GM19328 (cell line): ENCODE results near the gene HNF1A.
"Not testable (repeated sequence)": the region's sequence is repeated elsewhere in the genome, so short reads cannot be mapped to it uniquely, and the experiment has no call there.

Source experiments
- ATAC-seq: cut with Tn5 transposase; IDR thresholded peaks from one replicate; pipeline ENCODE4 v1.9.1; 2021; ENCODE audit warnings: mild to moderate bottlenecking, moderate library complexity; ENCODE audit not compliant: unreplicated experiment

HNF1A gene

GRCh38 chr12:121043067-121043466 is 64.7 kb downstream of the HNF1A start:
- no peak for ATAC-seq

DNA sequence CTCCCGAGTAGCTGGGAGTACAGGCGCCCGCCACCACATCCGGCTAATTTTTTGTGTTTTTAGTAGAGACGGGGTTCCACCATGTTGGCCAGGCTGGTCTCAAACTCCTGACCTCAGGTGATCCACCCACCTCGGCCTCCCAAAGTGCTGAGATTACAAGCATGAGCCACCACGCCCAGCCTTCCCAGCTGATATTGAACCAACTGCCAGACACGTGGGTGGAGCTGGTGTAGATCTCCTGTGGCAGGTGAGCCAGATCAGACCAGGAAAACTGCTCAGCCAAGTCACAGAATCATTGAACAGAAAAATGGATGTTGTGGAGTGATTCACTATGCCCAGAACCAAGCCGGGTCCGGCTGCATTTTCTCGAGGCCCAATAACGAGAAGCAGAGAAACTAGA is 69.1 kb downstream of the HNF1A start:
- not testable (repeated sequence) for ATAC-seq

DNA sequence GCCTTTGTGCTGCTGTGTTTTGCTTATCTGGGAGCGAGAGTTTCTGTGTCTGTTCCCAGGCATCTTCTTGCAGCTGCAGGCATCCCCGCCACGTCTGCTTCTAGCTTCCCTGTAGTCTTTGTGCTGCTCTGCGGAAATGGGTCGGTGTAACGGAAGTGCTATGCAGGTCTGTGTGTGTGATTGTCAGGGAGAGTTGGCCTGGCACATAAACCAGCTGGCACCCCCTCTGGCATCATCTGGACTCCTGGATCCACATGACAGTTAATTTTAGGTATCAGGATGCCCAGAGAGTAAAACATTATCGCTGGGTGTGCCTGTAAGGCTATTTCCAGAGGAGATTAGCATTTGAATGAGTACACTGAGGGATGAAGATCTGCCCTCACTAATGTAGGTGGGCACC is 70.1 kb downstream of the HNF1A start:
- no peak for ATAC-seq

- no peak for ATAC-seq
Measured at GRCh38 chr12:121050725-121051124, 72.4 kb downstream of the HNF1A start.
